GM12878 (cell line): ENCODE data around the gene KHDRBS2. TPM values are rescaled to one million over a fixed set of nuclear protein-coding genes. Genes with fewer than 3 reads are reported as not detected.
A peak's percentile ranks its signal among the peaks of the same experiment; 100 is the strongest.

ENCODE experiments used
- ATAC-seq: fragments of 200-7000 bp; cut with Tn5 transposase; 3 replicates; pipeline ENCODE4 v1.9.1; 2020; ENCODE audit warnings: mild to moderate bottlenecking, moderate library complexity
- BruUV-seq: library from RNA; stranded (reverse); fragments of 400-500 nt; replicated peaks from 2 replicates; lab custom pipeline; 2021; lab: Mats Ljungman, UMichigan
- CTCF ChIA-PET: fragments of 300-600 bp; sonication (Branson Sonifier 250); formaldehyde crosslinking; extraction: SDS; loops from one replicate; lab custom pipeline; 2021; ENCODE audit warnings: inconsistent platforms; lab: Yijun Ruan, JAX
- POLR2A ChIA-PET: fragments of 350-600 bp; formaldehyde crosslinking; extraction: SDS; loops from one replicate; lab custom pipeline; 2021; ENCODE audit warnings: inconsistent platforms; lab: Charles Lee
- RAD21 ChIA-PET: fragments of 300-600 bp; sonication (Branson Sonifier 250); formaldehyde crosslinking; loops from one replicate; lab custom pipeline; 2023; ENCODE audit warnings: antibody characterized with exemption; ENCODE audit not compliant: unreplicated experiment; lab: Charles Lee
- SMC1A ChIA-PET: fragments of 300-600 bp; sonication (Branson Sonifier 250); formaldehyde crosslinking; loops from one replicate; lab custom pipeline; 2023; ENCODE audit not compliant: unreplicated experiment, uncharacterized antibody; lab: Charles Lee
- DNase-seq: peaks from one replicate; pipeline ENCODE4 v3.0.0-alpha.2; 2011; ENCODE audit warnings: low read depth, low spot score
- FAIRE-seq: peaks from 3 replicates; lab custom pipeline; 2011; peaks lifted over from hg19 to GRCh38; lab: Jason Lieb, UNC
- H2AFZ ChIP-seq: 2 replicates; pipeline ENCODE4 v1.6.0; 2011; ENCODE audit warnings: low read depth, low read length, control low read depth; ENCODE audit not compliant: control insufficient read depth
- H3K27ac ChIP-seq: 2 replicates; pipeline ENCODE4 v1.5.1; 2011; ENCODE audit warnings: control low read depth; ENCODE audit not compliant: control insufficient read depth, insufficient read depth
- H3K27me3 ChIP-seq, 2 experiments: replicated peaks in 1 of 2; 2 replicates each; pipeline versions ENCODE4 v1.6.0 to v1.6.1; 2011; ENCODE audit warnings: low read length in 1 of 2; ENCODE audit not compliant: control insufficient read depth in 2 of 2, insufficient read depth in 2 of 2
- H3K36me3 ChIP-seq, 2 experiments: 2 replicates each; pipeline ENCODE4 v1.5.1; 2011; ENCODE audit warnings: low read length in 1 of 2; ENCODE audit not compliant: control insufficient read depth in 2 of 2, insufficient read depth in 2 of 2
- H3K4me1 ChIP-seq: 2 replicates; pipeline ENCODE4 v1.6.1; 2011; ENCODE audit warnings: mild to moderate bottlenecking, low read length, moderate library complexity, mixed read lengths; ENCODE audit not compliant: control insufficient read depth, insufficient read depth
- H3K4me2 ChIP-seq: 2 replicates; pipeline ENCODE4 v1.6.0; 2011; ENCODE audit warnings: control low read depth; ENCODE audit not compliant: control insufficient read depth, insufficient read depth
- H3K4me3 ChIP-seq: fragments of 200-600 bp; sonication (generic); 2 replicates; pipeline ENCODE4 v1.5.1; 2016
- H3K79me2 ChIP-seq: 2 replicates; pipeline ENCODE4 v1.6.0; 2011; ENCODE audit warnings: low read length; ENCODE audit not compliant: control insufficient read depth, insufficient read depth
- H3K9ac ChIP-seq: 2 replicates; pipeline ENCODE4 v1.8.0; 2011; ENCODE audit warnings: low read length, control low read depth, mixed read lengths; ENCODE audit not compliant: control insufficient read depth, insufficient read depth
- H3K9me3 ChIP-seq: replicated peaks from 3 replicates; pipeline ENCODE4 v1.5.1; 2011; ENCODE audit warnings: mild to moderate bottlenecking, low read length; ENCODE audit not compliant: control insufficient read depth, insufficient read depth
- H4K20me1 ChIP-seq: 2 replicates; pipeline ENCODE4 v1.6.0; 2011; ENCODE audit not compliant: control insufficient read depth, insufficient read depth
- ATF7 ChIP-seq: fragments of 450-650 bp; IDR thresholded peaks from 2 replicates; pipeline ENCODE4 v1.6.1; 2016; ENCODE audit warnings: low read depth, mild to moderate bottlenecking
- CBFB ChIP-seq: IDR thresholded peaks from 2 replicates; pipeline ENCODE4 v1.6.1; 2016; ENCODE audit warnings: antibody characterized with exemption, low read depth
- CHD1 ChIP-seq: IDR thresholded peaks from 2 replicates; pipeline ENCODE4 v1.6.1; 2012; ENCODE audit warnings: low read depth, low read length, improper control_type of control experiment
- HDAC6 ChIP-seq: fragments of 200-600 bp; sonication (generic); IDR thresholded peaks from one replicate; pipeline ENCODE4 v1.8.0; 2017; ENCODE audit warnings: antibody characterized with exemption; ENCODE audit not compliant: unreplicated experiment
- JUNB ChIP-seq: IDR thresholded peaks from 2 replicates; pipeline ENCODE4 v1.6.1; 2016; ENCODE audit warnings: antibody characterized with exemption, mild to moderate bottlenecking
- TARDBP ChIP-seq: IDR thresholded peaks from 2 replicates; pipeline ENCODE4 v1.6.1; 2016; ENCODE audit warnings: borderline replicate concordance
- TCF3 ChIP-seq: IDR thresholded peaks from 2 replicates; pipeline ENCODE4 v1.6.1; 2012; ENCODE audit warnings: low read depth, mild to moderate bottlenecking, low read length, borderline replicate concordance; ENCODE audit not compliant: insufficient read depth
- ZNF207 ChIP-seq: fragments of 450-650 bp; IDR thresholded peaks from 2 replicates; pipeline ENCODE4 v1.6.1; 2014; ENCODE audit warnings: antibody characterized with exemption, mild to moderate bottlenecking, borderline replicate concordance
- ZNF592 ChIP-seq: fragments of 450-650 bp; IDR thresholded peaks from 2 replicates; pipeline ENCODE4 v1.6.1; 2017; ENCODE audit warnings: mild to moderate bottlenecking, moderate library complexity
- WGBS: methylation state at CpG from one replicate; pipeline ENCODE4 v1.1.6; 2016; ENCODE audit warnings: low lambda C conversion rate; ENCODE audit not compliant: insufficient replicate concordance, insufficient coverage; ENCODE audit errors: missing lambda C conversion rate; 5-methylcytosine and 5-hydroxymethylcytosine counted together
- in situ Hi-C: fragments of 300-500 bp; cut with MboI; formaldehyde crosslinking; loops from 9 replicates; pipeline ENCODE4 v1.14.3; 2018; ENCODE audit warnings: mixed read lengths
- intact Hi-C: fragments of 100-400 bp; cut with micrococcal nuclease; formaldehyde crosslinking; loops from one replicate; pipeline ENCODE4 v1.14.2; 2022; ENCODE audit not compliant: unreplicated experiment
- polyA plus RNA-seq, 11 experiments: library from polyadenylated mRNA; depleted of rRNA in 4 of 11; unstranded in 6 of 11; stranded (reverse) in 5 of 11; fragments of >200 nt; fragmentation: Nextera tagmentation in 4 of 11; fragmentation: Illumina TruSeq in 1 of 11; extraction: Ambion mirVana in 4 of 11; extraction: Trizol in 1 of 11; gene quantifications; 1 replicate in 1 of 11; 2 replicates in 10 of 11; pipeline versions ENCODE4 v1.2.1 to v1.2.3, GENCODE V29; 2011 to 2016; ENCODE audit warnings: inconsistent platforms in 2 of 11, missing spikeins in 2 of 11, low read depth in 1 of 11
- total RNA-seq, 4 experiments: library from RNA; depleted of rRNA in 3 of 4; stranded (reverse); fragments of >200 nt in 3 of 4; fragmentation: Illumina TruSeq in 1 of 4; extraction: Trizol in 1 of 4; gene quantifications; 2 replicates each; pipeline versions ENCODE4 v1.2.1 to v1.2.3, GENCODE V29; 2013 to 2021

KHDRBS2 gene
- total and polyA plus RNA-seq, 10 of the 15 experiments (the other 5 are each of a cell fraction or from before 2014, with no cell fraction given): 0.11 to 0.56 TPM; not detected in 8

- Histone ChIP-seq H2AFZ (peak overlapping the region; percentile 73), H3K4me2 (peak overlapping the region; percentile 66)
These were observed 432 bp upstream of the KHDRBS2 start for GRCh38 chr6:62286470-62286843.

More at GRCh38 chr6:62286470-62286843, 432 bp upstream of the KHDRBS2 start:
- ATAC-seq (peak; percentile 6), DNase-seq (no peak), FAIRE-seq (no peak)
- Histone ChIP-seq H4K20me1 (no peaks in the 10 kb centered on the region), H3K4me1 (no peaks in the 10 kb centered on the region), H3K27me3 (peaks cover 0 to 3% of the 10 kb centered on the region in 2 experiments; a peak in 1 of 4 replicates), H3K9me3 (no peaks in the 10 kb centered on the region), H3K27ac (no peak overlapping the region), H3K36me3 (no peaks in the 10 kb centered on the region), H3K4me3 (peak overlapping the region; percentile 67; the same call in 1 of the 2 replicates), H3K9ac (no peak overlapping the region), H3K79me2 (no peaks in the 10 kb centered on the region)
- ChIA-PET RAD21 (interaction anchor here (1.3 kb wide), 1 partner anchor 477 kb away, joined by 3 read pairs; no protein-coding TSS in a partner anchor), POLR2A (no interaction called here), SMC1A (interaction anchor here (0.7 to 1.3 kb wide), 2 partner anchors 982 to 1516 kb away, joined by 3 read pairs; no protein-coding TSS in a partner anchor), CTCF (no interaction called here)
- in situ Hi-C loops (no loop called here), intact Hi-C loops (loop anchor here (10.0 kb wide), 1 partner anchor 498 kb away; no protein-coding TSS in a partner anchor)
- BruUV-seq: no TSS peak
- 17% methylated on average over 13 of the region's 13 CpGs for WGBS
- TF ChIP-seq CBFB: no peak
- TF ChIP-seq TARDBP: no peak
- TF ChIP-seq ZNF207: no peak
- no peak for TF ChIP-seq ATF7
- TF ChIP-seq HDAC6: no peak
- no peak for TF ChIP-seq JUNB
- no peak for TF ChIP-seq CHD1
- TF ChIP-seq TCF3: no peak
- no peak for TF ChIP-seq ZNF592
